GM23248 (cell line): Measurements from ENCODE around the gene RAB31. TPM values are rescaled to one million over a fixed set of nuclear protein-coding genes. Genes with fewer than 3 reads are reported as not detected.
"Not testable (repeated sequence)": the region's sequence is repeated elsewhere in the genome, so short reads cannot be mapped to it uniquely, and the experiment has no call there.

Experiments used
- DNase-seq: peaks from one replicate; pipeline ENCODE4 v3.0.0-alpha.2; 2015
- H2AFZ ChIP-seq: fragments of 200-600 bp; sonication (generic); 2 replicates; pipeline ENCODE4 v1.6.1; 2016; ENCODE audit warnings: antibody characterized with exemption
- H3F3A ChIP-seq: fragments of 200-600 bp; sonication (generic); 2 replicates; pipeline ENCODE4 v1.6.1; 2016; ENCODE audit warnings: mild to moderate bottlenecking, antibody characterized with exemption, mixed run types; ENCODE audit not compliant: insufficient read depth
- H3K27ac ChIP-seq: fragments of 200-600 bp; sonication (generic); 2 replicates; pipeline ENCODE4 v1.5.1; 2016; ENCODE audit warnings: mild to moderate bottlenecking
- H3K27me3 ChIP-seq: fragments of 200-600 bp; sonication (generic); replicated peaks from 2 replicates; pipeline ENCODE4 v1.6.1; 2016; ENCODE audit warnings: mild to moderate bottlenecking; ENCODE audit not compliant: insufficient read depth
- H3K36me3 ChIP-seq: fragments of 200-600 bp; sonication (generic); 2 replicates; pipeline ENCODE4 v1.6.1; 2016; ENCODE audit warnings: low read depth, mild to moderate bottlenecking
- H3K4me1 ChIP-seq: fragments of 200-600 bp; sonication (generic); 2 replicates; pipeline ENCODE4 v1.6.1; 2016; ENCODE audit warnings: mild to moderate bottlenecking; ENCODE audit not compliant: insufficient read depth
- H3K4me2 ChIP-seq: fragments of 200-600 bp; sonication (generic); one replicate; pipeline ENCODE4 v1.6.1; 2016; ENCODE audit warnings: mild to moderate bottlenecking; ENCODE audit not compliant: unreplicated experiment
- H3K4me3 ChIP-seq: fragments of 200-600 bp; sonication (generic); 2 replicates; pipeline ENCODE4 v1.5.1; 2016; ENCODE audit warnings: mild to moderate bottlenecking
- H3K79me2 ChIP-seq: fragments of 200-600 bp; sonication (generic); 2 replicates; pipeline ENCODE4 v1.6.1; 2016; ENCODE audit warnings: mild to moderate bottlenecking; ENCODE audit not compliant: insufficient read depth
- H3K9ac ChIP-seq: fragments of 200-600 bp; sonication (generic); 2 replicates; pipeline ENCODE4 v1.6.1; 2016; ENCODE audit warnings: mild to moderate bottlenecking
- H3K9me2 ChIP-seq: fragments of 200-600 bp; sonication (generic); 2 replicates; pipeline ENCODE4 v1.6.1; 2016; ENCODE audit warnings: mixed run types, mild to moderate bottlenecking, moderate library complexity; ENCODE audit not compliant: insufficient read depth
- H3K9me3 ChIP-seq: fragments of 200-600 bp; sonication (generic); one replicate; pipeline ENCODE4 v1.6.1; 2017; ENCODE audit warnings: low read depth
- H4K20me1 ChIP-seq: fragments of 200-600 bp; sonication (generic); 2 replicates; pipeline ENCODE4 v1.6.0; 2016; ENCODE audit not compliant: insufficient read depth
- EZH2 ChIP-seq: fragments of 200-600 bp; sonication (generic); IDR thresholded peaks from 2 replicates; pipeline ENCODE4 v1.6.1; 2018; ENCODE audit warnings: antibody characterized with exemption, mild to moderate bottlenecking; ENCODE audit not compliant: insufficient read depth, poor library complexity, severe bottlenecking
- EZH2phosphoT487 ChIP-seq: fragments of 200-600 bp; sonication (generic); IDR thresholded peaks from 2 replicates; pipeline ENCODE4 v1.6.1; 2018; ENCODE audit warnings: antibody characterized with exemption, moderate library complexity, mild to moderate bottlenecking, low read depth; ENCODE audit not compliant: insufficient read depth
- WGBS, 2 experiments: methylation state at CpG; one replicate each; pipeline ENCODE4 v1.1.6; 2015 to 2017; ENCODE audit warnings: low lambda C conversion rate in 2 of 2, low coverage in 1 of 2; ENCODE audit errors: missing lambda C conversion rate in 2 of 2; 5-methylcytosine and 5-hydroxymethylcytosine counted together
- in situ Hi-C: fragments of 300-500 bp; cut with MboI; formaldehyde crosslinking; loops from 2 replicates; pipeline ENCODE4 v1.15.0; 2020
- polyA plus RNA-seq: library from polyadenylated mRNA; unstranded; fragments of >200 nt; fragmentation: Nextera tagmentation; extraction: Ambion mirVana; gene quantifications from 2 replicates; pipeline ENCODE4 v1.2.1, GENCODE V29; 2016
- total RNA-seq: library from RNA; depleted of rRNA; stranded (reverse); fragments of >200 nt; shearing (Covaris generic); gene quantifications from 2 replicates; pipeline ENCODE4 v1.2.3, GENCODE V29; 2014

Gene RAB31
- total and polyA plus RNA-seq, 2 experiments from 2014 or later, result 49.2 to 144 TPM

GRCh38 chr18:9897129-9897528 is 189.0 kb downstream of the RAB31 start:
- no peaks in the 10 kb centered on the region for H3K9me3 ChIP-seq
- H3K27me3 ChIP-seq, result no peaks in the 10 kb centered on the region
- no peak for DNase-seq
- peaks cover 12% of the 10 kb centered on the region; the same call in 1 of the 2 replicates for H3F3A ChIP-seq
- no peak overlapping the region for H3K4me3 ChIP-seq
- H3K9ac ChIP-seq, result no peak overlapping the region
- no peaks in the 10 kb centered on the region for H4K20me1 ChIP-seq
- peaks cover 13% of the 10 kb centered on the region for H3K4me1 ChIP-seq
- H3K4me2 ChIP-seq, result no peak overlapping the region
- H3K27ac ChIP-seq, result no peak overlapping the region
- no peak for TF ChIP-seq EZH2
- no peak for TF ChIP-seq EZH2phosphoT487
- no peaks in the 10 kb centered on the region for H3K36me3 ChIP-seq
- in situ Hi-C loops, result no loop called here
- no peaks in the 10 kb centered on the region for H3K79me2 ChIP-seq
- whole genome bisulfite sequencing, 2 experiments, result 92 to 94% methylated on average over 5 of the region's 5 CpGs
- no peak overlapping the region for H2AFZ ChIP-seq
- no peaks in the 10 kb centered on the region for H3K9me2 ChIP-seq

GRCh38 chr18:9897787-9898291 is 189.7 kb downstream of the RAB31 start:
- H3K9ac ChIP-seq, DNase-seq, in situ Hi-C loops, H3K9me3 ChIP-seq, H2AFZ ChIP-seq, H3K27me3 ChIP-seq, H3K4me2 ChIP-seq, H3K36me3 ChIP-seq, H3K79me2 ChIP-seq, H3K4me3 ChIP-seq, H3K27ac ChIP-seq, H4K20me1 ChIP-seq, H3K9me2 ChIP-seq: not testable (repeated sequence)
- Histone ChIP-seq H3F3A (peaks cover 12% of the 10 kb centered on the region; the same call in 1 of the 2 replicates), H3K4me1 (peaks cover 13% of the 10 kb centered on the region)
- WGBS, 2 experiments, result 91 to 95% methylated on average over 10 of the region's 10 CpGs

GRCh38 chr18:9898792-9899549 is 190.9 kb downstream of the RAB31 start:
- peak overlapping the region; percentile 11 for H2AFZ ChIP-seq
- in situ Hi-C loops, result no loop called here
- no peaks in the 10 kb centered on the region for H3K79me2 ChIP-seq
- no peaks in the 10 kb centered on the region for H3K9me2 ChIP-seq
- H4K20me1 ChIP-seq, result no peaks in the 10 kb centered on the region
- TF ChIP-seq EZH2phosphoT487 (no peak), EZH2 (no peak)
- peak; percentile 68 for DNase-seq
- H3K9ac ChIP-seq, result no peak overlapping the region
- 68 to 69% methylated on average over 11 of the region's 11 CpGs for WGBS, 2 experiments
- H3K27ac ChIP-seq, result no peak overlapping the region
- peaks cover 13% of the 10 kb centered on the region for H3K4me1 ChIP-seq
- no peaks in the 10 kb centered on the region for H3K9me3 ChIP-seq
- H3K4me3 ChIP-seq, result no peak overlapping the region
- H3F3A ChIP-seq, result peaks cover 12% of the 10 kb centered on the region; the same call in 1 of the 2 replicates
- no peaks in the 10 kb centered on the region for H3K36me3 ChIP-seq
- peak overlapping the region; percentile 23 for H3K4me2 ChIP-seq
- no peaks in the 10 kb centered on the region for H3K27me3 ChIP-seq

- Histone ChIP-seq H2AFZ (0 out of 2 replicates have a peak overlapping the region, but pooled peaks have one; percentile 11), H3K4me2 (peak overlapping the region; percentile 23), H3K4me1 (peaks cover 13% of the 10 kb centered on the region), H3F3A (peaks cover 12% of the 10 kb centered on the region; the same call in 1 of the 2 replicates)
- H3K9me3 ChIP-seq, H3K27ac ChIP-seq, H3K4me3 ChIP-seq, in situ Hi-C loops, H3K36me3 ChIP-seq, H3K79me2 ChIP-seq, H3K27me3 ChIP-seq, H3K9me2 ChIP-seq, H4K20me1 ChIP-seq, H3K9ac ChIP-seq, DNase-seq: not testable (repeated sequence)
- WGBS, 2 experiments, result 88 to 95% methylated on average over 1 of the region's 1 CpG
Measured at GRCh38 chr18:9899550-9899930, 191.4 kb downstream of the RAB31 start.
